ENCODE measurements around the gene PLCL2. TPM values are rescaled to one million over a fixed set of nuclear protein-coding genes. Genes with fewer than 3 reads are reported as not detected.

Gene PLCL2
- total and polyA plus RNA-seq, 10 of the 15 experiments (the other 5 are each of a cell fraction or from before 2014, with no cell fraction given), result 7.5 to 37.3 (median 21.7) TPM

DNA sequence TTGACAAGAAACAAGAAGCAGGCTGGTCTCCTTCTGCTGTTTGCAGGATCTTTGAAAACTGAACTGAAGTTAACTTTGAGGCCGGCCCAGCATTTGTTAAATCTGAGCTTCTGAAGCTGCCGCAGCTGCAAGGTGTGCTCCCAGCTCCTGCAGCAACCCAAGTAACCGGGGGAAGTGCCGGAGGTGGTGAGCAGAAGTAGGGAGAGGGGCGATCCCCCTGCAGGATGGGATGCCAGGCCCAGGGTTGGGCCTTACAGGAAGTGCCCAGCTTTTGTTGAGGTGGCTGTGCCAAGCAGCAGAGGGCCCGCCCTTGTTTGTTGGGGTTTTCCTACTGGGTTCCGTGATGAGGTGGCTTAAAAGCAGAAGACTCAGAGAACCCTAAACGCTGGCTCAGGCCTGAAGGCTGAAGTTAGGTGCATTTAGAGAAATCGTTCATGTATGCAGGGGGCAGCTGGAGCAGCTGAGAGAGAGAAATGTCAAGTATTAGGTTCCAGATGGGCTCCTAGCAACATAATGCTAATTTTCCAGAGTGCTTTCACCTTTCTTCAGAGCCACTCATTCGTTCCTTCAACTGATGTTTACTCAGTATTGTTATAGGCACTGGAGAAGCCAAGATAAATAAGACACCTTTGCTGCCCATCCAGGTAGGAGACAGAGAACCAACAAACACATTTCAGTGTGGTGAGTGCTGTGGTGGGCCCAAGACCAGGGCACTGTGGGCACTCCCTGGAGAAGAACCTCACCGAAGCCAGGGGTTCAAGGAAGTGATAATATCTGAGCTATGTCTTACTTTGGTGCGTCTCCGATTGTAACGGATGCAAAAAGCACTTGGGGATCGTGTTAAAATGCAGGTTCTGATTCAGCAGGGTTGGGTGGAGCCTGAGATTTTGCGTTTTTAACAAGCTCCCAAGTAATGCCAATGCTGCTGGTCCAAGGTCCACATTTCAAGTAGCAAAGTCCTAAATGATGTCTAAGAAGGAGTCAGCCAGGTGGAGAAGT is 42.2 kb upstream of the PLCL2 start (continued):
- TF ChIP-seq POLR2AphosphoS5 (IDR thresholded peaks at IDR 0.05; ENCODE audit: low read length) (peak; percentile 39; the same call in 1 of the 2 replicates), TCF3 (IDR thresholded peaks at IDR 0.05; ENCODE audit: borderline replicate concordance, insufficient read depth, low read depth, low read length) (0 out of 2 replicates have a peak, but pooled peaks have one; percentile 32), CBX5 (IDR thresholded peaks at IDR 0.05; ENCODE audit: low read depth) (no peak), PAX8 (IDR thresholded peaks at IDR 0.05) (no peak), NBN (IDR thresholded peaks at IDR 0.05) (peak; percentile 65; the same call in 1 of the 2 replicates), SIN3A (IDR thresholded peaks at IDR 0.05; ENCODE audit: low read depth, low read length) (0 out of 2 replicates have a peak, but pooled peaks have one; percentile 54), STAT1 (conservative IDR thresholded peaks at IDR 0.05) (0 out of 2 replicates have a peak, but pooled peaks have one; percentile 42), RUNX3 (IDR thresholded peaks at IDR 0.05; ENCODE audit: low read length) (peak; percentile 38), RAD51 (IDR thresholded peaks at IDR 0.05) (no peak), CBFB (IDR thresholded peaks at IDR 0.05; ENCODE audit: low read depth) (no peak; the same call in 1 of the 2 replicates)
- TF ChIP-seq, protein P1, sequence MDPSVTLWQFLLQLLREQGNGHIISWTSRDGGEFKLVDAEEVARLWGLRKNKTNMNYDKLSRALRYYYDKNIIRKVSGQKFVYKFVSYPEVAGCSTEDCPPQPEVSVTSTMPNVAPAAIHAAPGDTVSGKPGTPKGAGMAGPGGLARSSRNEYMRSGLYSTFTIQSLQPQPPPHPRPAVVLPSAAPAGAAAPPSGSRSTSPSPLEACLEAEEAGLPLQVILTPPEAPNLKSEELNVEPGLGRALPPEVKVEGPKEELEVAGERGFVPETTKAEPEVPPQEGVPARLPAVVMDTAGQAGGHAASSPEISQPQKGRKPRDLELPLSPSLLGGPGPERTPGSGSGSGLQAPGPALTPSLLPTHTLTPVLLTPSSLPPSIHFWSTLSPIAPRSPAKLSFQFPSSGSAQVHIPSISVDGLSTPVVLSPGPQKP (IDR thresholded peaks at IDR 0.05; ENCODE audit: low read depth, low read length), result peak; percentile 19; the same call in 1 of the 2 replicates
- TF ChIP-seq, protein P2, sequence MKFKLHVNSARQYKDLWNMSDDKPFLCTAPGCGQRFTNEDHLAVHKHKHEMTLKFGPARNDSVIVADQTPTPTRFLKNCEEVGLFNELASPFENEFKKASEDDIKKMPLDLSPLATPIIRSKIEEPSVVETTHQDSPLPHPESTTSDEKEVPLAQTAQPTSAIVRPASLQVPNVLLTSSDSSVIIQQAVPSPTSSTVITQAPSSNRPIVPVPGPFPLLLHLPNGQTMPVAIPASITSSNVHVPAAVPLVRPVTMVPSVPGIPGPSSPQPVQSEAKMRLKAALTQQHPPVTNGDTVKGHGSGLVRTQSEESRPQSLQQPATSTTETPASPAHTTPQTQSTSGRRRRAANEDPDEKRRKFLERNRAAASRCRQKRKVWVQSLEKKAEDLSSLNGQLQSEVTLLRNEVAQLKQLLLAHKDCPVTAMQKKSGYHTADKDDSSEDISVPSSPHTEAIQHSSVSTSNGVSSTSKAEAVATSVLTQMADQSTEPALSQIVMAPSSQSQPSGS (IDR thresholded peaks at IDR 0.05; ENCODE audit: low read length), result no peak; the same call in 1 of the 2 replicates
- TF ChIP-seq, protein P3, sequence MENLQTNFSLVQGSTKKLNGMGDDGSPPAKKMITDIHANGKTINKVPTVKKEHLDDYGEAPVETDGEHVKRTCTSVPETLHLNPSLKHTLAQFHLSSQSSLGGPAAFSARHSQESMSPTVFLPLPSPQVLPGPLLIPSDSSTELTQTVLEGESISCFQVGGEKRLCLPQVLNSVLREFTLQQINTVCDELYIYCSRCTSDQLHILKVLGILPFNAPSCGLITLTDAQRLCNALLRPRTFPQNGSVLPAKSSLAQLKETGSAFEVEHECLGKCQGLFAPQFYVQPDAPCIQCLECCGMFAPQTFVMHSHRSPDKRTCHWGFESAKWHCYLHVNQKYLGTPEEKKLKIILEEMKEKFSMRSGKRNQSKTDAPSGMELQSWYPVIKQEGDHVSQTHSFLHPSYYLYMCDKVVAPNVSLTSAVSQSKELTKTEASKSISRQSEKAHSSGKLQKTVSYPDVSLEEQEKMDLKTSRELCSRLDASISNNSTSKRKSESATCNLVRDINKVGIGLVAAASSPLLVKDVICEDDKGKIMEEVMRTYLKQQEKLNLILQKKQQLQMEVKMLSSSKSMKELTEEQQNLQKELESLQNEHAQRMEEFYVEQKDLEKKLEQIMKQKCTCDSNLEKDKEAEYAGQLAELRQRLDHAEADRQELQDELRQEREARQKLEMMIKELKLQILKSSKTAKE (IDR thresholded peaks at IDR 0.05; ENCODE audit: low read depth, poor library complexity, severe bottlenecking), result peak; percentile 10
- TF ChIP-seq, protein P4, sequence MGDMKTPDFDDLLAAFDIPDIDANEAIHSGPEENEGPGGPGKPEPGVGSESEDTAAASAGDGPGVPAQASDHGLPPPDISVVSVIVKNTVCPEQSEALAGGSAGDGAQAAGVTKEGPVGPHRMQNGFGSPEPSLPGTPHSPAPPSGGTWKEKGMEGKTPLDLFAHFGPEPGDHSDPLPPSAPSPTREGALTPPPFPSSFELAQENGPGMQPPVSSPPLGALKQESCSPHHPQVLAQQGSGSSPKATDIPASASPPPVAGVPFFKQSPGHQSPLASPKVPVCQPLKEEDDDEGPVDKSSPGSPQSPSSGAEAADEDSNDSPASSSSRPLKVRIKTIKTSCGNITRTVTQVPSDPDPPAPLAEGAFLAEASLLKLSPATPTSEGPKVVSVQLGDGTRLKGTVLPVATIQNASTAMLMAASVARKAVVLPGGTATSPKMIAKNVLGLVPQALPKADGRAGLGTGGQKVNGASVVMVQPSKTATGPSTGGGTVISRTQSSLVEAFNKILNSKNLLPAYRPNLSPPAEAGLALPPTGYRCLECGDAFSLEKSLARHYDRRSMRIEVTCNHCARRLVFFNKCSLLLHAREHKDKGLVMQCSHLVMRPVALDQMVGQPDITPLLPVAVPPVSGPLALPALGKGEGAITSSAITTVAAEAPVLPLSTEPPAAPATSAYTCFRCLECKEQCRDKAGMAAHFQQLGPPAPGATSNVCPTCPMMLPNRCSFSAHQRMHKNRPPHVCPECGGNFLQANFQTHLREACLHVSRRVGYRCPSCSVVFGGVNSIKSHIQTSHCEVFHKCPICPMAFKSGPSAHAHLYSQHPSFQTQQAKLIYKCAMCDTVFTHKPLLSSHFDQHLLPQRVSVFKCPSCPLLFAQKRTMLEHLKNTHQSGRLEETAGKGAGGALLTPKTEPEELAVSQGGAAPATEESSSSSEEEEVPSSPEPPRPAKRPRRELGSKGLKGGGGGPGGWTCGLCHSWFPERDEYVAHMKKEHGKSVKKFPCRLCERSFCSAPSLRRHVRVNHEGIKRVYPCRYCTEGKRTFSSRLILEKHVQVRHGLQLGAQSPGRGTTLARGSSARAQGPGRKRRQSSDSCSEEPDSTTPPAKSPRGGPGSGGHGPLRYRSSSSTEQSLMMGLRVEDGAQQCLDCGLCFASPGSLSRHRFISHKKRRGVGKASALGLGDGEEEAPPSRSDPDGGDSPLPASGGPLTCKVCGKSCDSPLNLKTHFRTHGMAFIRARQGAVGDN (IDR thresholded peaks at IDR 0.05), result peak; percentile 65; the same call in 1 of the 2 replicates
- TF ChIP-seq, protein P5, sequence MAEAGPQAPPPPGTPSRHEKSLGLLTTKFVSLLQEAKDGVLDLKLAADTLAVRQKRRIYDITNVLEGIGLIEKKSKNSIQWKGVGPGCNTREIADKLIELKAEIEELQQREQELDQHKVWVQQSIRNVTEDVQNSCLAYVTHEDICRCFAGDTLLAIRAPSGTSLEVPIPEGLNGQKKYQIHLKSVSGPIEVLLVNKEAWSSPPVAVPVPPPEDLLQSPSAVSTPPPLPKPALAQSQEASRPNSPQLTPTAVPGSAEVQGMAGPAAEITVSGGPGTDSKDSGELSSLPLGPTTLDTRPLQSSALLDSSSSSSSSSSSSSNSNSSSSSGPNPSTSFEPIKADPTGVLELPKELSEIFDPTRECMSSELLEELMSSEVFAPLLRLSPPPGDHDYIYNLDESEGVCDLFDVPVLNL (IDR thresholded peaks at IDR 0.05; ENCODE audit: low read depth, low read length), result no peak
- TF ChIP-seq, protein P6, sequence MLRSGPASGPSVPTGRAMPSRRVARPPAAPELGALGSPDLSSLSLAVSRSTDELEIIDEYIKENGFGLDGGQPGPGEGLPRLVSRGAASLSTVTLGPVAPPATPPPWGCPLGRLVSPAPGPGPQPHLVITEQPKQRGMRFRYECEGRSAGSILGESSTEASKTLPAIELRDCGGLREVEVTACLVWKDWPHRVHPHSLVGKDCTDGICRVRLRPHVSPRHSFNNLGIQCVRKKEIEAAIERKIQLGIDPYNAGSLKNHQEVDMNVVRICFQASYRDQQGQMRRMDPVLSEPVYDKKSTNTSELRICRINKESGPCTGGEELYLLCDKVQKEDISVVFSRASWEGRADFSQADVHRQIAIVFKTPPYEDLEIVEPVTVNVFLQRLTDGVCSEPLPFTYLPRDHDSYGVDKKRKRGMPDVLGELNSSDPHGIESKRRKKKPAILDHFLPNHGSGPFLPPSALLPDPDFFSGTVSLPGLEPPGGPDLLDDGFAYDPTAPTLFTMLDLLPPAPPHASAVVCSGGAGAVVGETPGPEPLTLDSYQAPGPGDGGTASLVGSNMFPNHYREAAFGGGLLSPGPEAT (IDR thresholded peaks at IDR 0.05; ENCODE audit: low read depth), result peak; percentile 59; the same call in 1 of the 2 replicates

Measured in GM12878 (cell line).